OCI-LY3 (cell line): ENCODE measurements around the gene NEDD4.

Experiments
- H2AFZ ChIP-seq: fragments of 200-600, 300-600 bp; shearing (Covaris generic); 2 replicates; pipeline ENCODE4 v1.6.0; 2014; ENCODE audit warnings: antibody characterized with exemption, low read depth, low read length
- H3K27ac ChIP-seq: fragments of 200-600, 300-600 bp; sonication (generic); 2 replicates; pipeline ENCODE4 v1.5.1; 2014; ENCODE audit warnings: mild to moderate bottlenecking, low read length, moderate library complexity, mixed read lengths
- H3K27me3 ChIP-seq: fragments of 200-600, 300-600 bp; sonication (generic); 2 replicates; pipeline ENCODE4 v1.6.1; 2014; ENCODE audit warnings: low read depth, low read length, mixed read lengths
- H3K36me3 ChIP-seq: fragments of 200-600, 300-600 bp; sonication (generic); replicated peaks from 2 replicates; pipeline ENCODE3; 2014; ENCODE audit warnings: low read depth, low read length, mixed read lengths
- H3K4me1 ChIP-seq: fragments of 300-600, 200-600 bp; sonication (generic); 2 replicates; pipeline ENCODE4 v1.6.1; 2014; ENCODE audit warnings: low read length, mixed read lengths
- H3K4me2 ChIP-seq: fragments of 200-600, 300-600 bp; sonication (generic); 2 replicates; pipeline ENCODE4 v1.6.1; 2014; ENCODE audit warnings: low read length, mixed read lengths
- H3K4me3 ChIP-seq: fragments of 300-600, 200-600 bp; sonication (generic); 2 replicates; pipeline ENCODE4 v1.5.1; 2014; ENCODE audit warnings: antibody characterized with exemption, mild to moderate bottlenecking, low read length, moderate library complexity
- H3K79me2 ChIP-seq: fragments of 300-600, 200-600 bp; shearing (Covaris generic); 2 replicates; pipeline ENCODE4 v1.6.1; 2014; ENCODE audit warnings: mild to moderate bottlenecking, low read length, mixed read lengths
- H3K9ac ChIP-seq: fragments of 300-600, 200-600 bp; shearing (Covaris generic); 2 replicates; pipeline ENCODE4 v1.6.0; 2014; ENCODE audit warnings: mild to moderate bottlenecking, low read length, moderate library complexity
- H3K9me3 ChIP-seq: fragments of 200-600, 300-600 bp; shearing (Covaris generic); 2 replicates; pipeline ENCODE4 v1.6.1; 2014; ENCODE audit warnings: low read length, mixed read lengths; ENCODE audit not compliant: insufficient read depth
- H4K20me1 ChIP-seq: fragments of 200-600, 300-600 bp; sonication (generic); 2 replicates; pipeline ENCODE4 v1.6.1; 2016; ENCODE audit warnings: low read length, mixed read lengths; ENCODE audit not compliant: insufficient read depth
- CTCF ChIP-seq: fragments of 200-600, 300-600 bp; sonication (generic); IDR thresholded peaks from 2 replicates; pipeline ENCODE4 v1.5.1; 2014; ENCODE audit warnings: antibody characterized with exemption, low read length, low read depth
- EZH2phosphoT487 ChIP-seq: fragments of 200-600 bp; shearing (Covaris generic); IDR thresholded peaks from 2 replicates; pipeline ENCODE4 v1.6.1; 2018; ENCODE audit warnings: antibody characterized with exemption, mixed run types, low read depth

Gene NEDD4

GRCh38 chr15:56034514-56034913 lies 41.1 kb upstream of the NEDD4 start:
- Histone ChIP-seq H3K9ac (no peak overlapping the region), H2AFZ (no peak overlapping the region), H3K4me1 (peaks cover 6% of the 10 kb centered on the region; the same call in 1 of the 2 replicates), H3K4me2 (no peak overlapping the region), H3K27ac (no peak overlapping the region), H3K27me3 (no peaks in the 10 kb centered on the region), H4K20me1 (no peaks in the 10 kb centered on the region), H3K9me3 (no peaks in the 10 kb centered on the region), H3K79me2 (no peaks in the 10 kb centered on the region), H3K4me3 (no peak overlapping the region), H3K36me3 (no peaks in the 10 kb centered on the region)
- TF ChIP-seq EZH2phosphoT487 (no peak), CTCF (no peak)

GRCh38 chr15:56032373-56032772 lies 39.0 kb upstream of the NEDD4 start:
- no peak overlapping the region for H3K4me3 ChIP-seq
- H3K27me3 ChIP-seq, result no peaks in the 10 kb centered on the region
- no peak overlapping the region for H3K27ac ChIP-seq
- H3K4me1 ChIP-seq, result no peaks in the 10 kb centered on the region
- no peak overlapping the region for H3K4me2 ChIP-seq
- no peaks in the 10 kb centered on the region for H3K79me2 ChIP-seq
- H4K20me1 ChIP-seq, result no peaks in the 10 kb centered on the region
- no peak overlapping the region for H2AFZ ChIP-seq
- no peaks in the 10 kb centered on the region for H3K36me3 ChIP-seq
- TF ChIP-seq EZH2phosphoT487, result no peak
- TF ChIP-seq CTCF, result no peak
- H3K9me3 ChIP-seq, result no peaks in the 10 kb centered on the region
- no peak overlapping the region for H3K9ac ChIP-seq

- H3K36me3 ChIP-seq, result no peaks in the 10 kb centered on the region
- H3K79me2 ChIP-seq, result no peaks in the 10 kb centered on the region
- no peak overlapping the region for H2AFZ ChIP-seq
- no peaks in the 10 kb centered on the region for H3K9me3 ChIP-seq
- no peaks in the 10 kb centered on the region for H4K20me1 ChIP-seq
- no peak overlapping the region for H3K4me3 ChIP-seq
- no peaks in the 10 kb centered on the region for H3K4me1 ChIP-seq
- H3K4me2 ChIP-seq, result no peak overlapping the region
- H3K27ac ChIP-seq, result no peak overlapping the region
- TF ChIP-seq EZH2phosphoT487, result no peak
- no peak for TF ChIP-seq CTCF
- no peaks in the 10 kb centered on the region for H3K27me3 ChIP-seq
- no peak overlapping the region for H3K9ac ChIP-seq
These were observed 38.4 kb upstream of the NEDD4 start for GRCh38 chr15:56031836-56032235.

GRCh38 chr15:56031402-56031801 lies 38.0 kb upstream of the NEDD4 start:
- no peaks in the 10 kb centered on the region for H3K9me3 ChIP-seq

More at GRCh38 chr15:56031402-56031801, 38.0 kb upstream of the NEDD4 start:
- H3K27ac ChIP-seq, result no peak overlapping the region
- TF ChIP-seq EZH2phosphoT487 (no peak), CTCF (no peak)
- no peak overlapping the region for H3K9ac ChIP-seq
- H3K27me3 ChIP-seq, result no peaks in the 10 kb centered on the region
- no peak overlapping the region for H3K4me3 ChIP-seq
- no peak overlapping the region for H3K4me2 ChIP-seq
- no peaks in the 10 kb centered on the region for H3K4me1 ChIP-seq
- H2AFZ ChIP-seq, result no peak overlapping the region
- no peaks in the 10 kb centered on the region for H3K36me3 ChIP-seq
- H3K79me2 ChIP-seq, result no peaks in the 10 kb centered on the region
- H4K20me1 ChIP-seq, result no peaks in the 10 kb centered on the region
